GM23338 (cell line): ENCODE data around the gene DAAM1. TPM values are rescaled to one million over a fixed set of nuclear protein-coding genes. Genes with fewer than 3 reads are reported as not detected.

ENCODE experiments used
- ATAC-seq: fragments of 200-7000 bp; cut with Tn5 transposase; 3 replicates; pipeline ENCODE4 v1.9.1; 2020
- DNase-seq: peaks from one replicate; pipeline ENCODE4 v3.0.0-alpha.2; 2015; ENCODE audit warnings: low spot score
- H2AFZ ChIP-seq: fragments of 200-600 bp; sonication (generic); 2 replicates; pipeline ENCODE4 v1.8.0; 2016; ENCODE audit warnings: antibody characterized with exemption, mild to moderate bottlenecking, moderate library complexity
- H3F3A ChIP-seq: fragments of 200-600 bp; sonication (generic); replicated peaks from 2 replicates; pipeline ENCODE4 v1.8.0; 2017; ENCODE audit warnings: antibody characterized with exemption, mixed run types, low read depth
- H3K27ac ChIP-seq: fragments of 200-600 bp; sonication (generic); 2 replicates; pipeline ENCODE4 v1.6.1; 2016; ENCODE audit warnings: low read depth
- H3K27me3 ChIP-seq: fragments of 200-600 bp; sonication (generic); 2 replicates; pipeline ENCODE4 v1.8.0; 2016; ENCODE audit warnings: mild to moderate bottlenecking, mixed run types, moderate library complexity; ENCODE audit not compliant: insufficient read depth
- H3K36me3 ChIP-seq: fragments of 200-600 bp; sonication (generic); 2 replicates; pipeline ENCODE4 v1.8.0; 2016; ENCODE audit warnings: mild to moderate bottlenecking; ENCODE audit not compliant: insufficient read depth
- H3K4me1 ChIP-seq: fragments of 200-600 bp; sonication (generic); 2 replicates; pipeline ENCODE4 v1.8.0; 2016; ENCODE audit warnings: mild to moderate bottlenecking, moderate library complexity; ENCODE audit not compliant: insufficient read depth
- H3K4me2 ChIP-seq: fragments of 200-600 bp; sonication (generic); 2 replicates; pipeline ENCODE4 v1.7.1; 2017; ENCODE audit warnings: mixed run types
- H3K4me3 ChIP-seq: fragments of 200-600 bp; sonication (generic); 2 replicates; pipeline ENCODE4 v1.6.1; 2016; ENCODE audit warnings: mixed run types
- H3K79me2 ChIP-seq: fragments of 200-600 bp; sonication (generic); replicated peaks from 2 replicates; pipeline ENCODE4 v1.8.0; 2017; ENCODE audit warnings: mild to moderate bottlenecking; ENCODE audit not compliant: insufficient read depth
- H3K9me2 ChIP-seq: fragments of 200-600 bp; sonication (generic); 2 replicates; pipeline ENCODE4 v1.8.0; 2017; ENCODE audit not compliant: insufficient read depth
- H4K20me1 ChIP-seq: fragments of 200-600 bp; sonication (generic); replicated peaks from 2 replicates; pipeline ENCODE4 v1.8.0; 2017; ENCODE audit warnings: mild to moderate bottlenecking; ENCODE audit not compliant: insufficient read depth
- H3K27ac Mint-ChIP-seq: 2 replicates; pipeline ENCODE4 v1.8.0; 2020; ENCODE audit warnings: inconsistent platforms, mild to moderate bottlenecking, moderate library complexity, mixed read lengths
- H3K27me3 Mint-ChIP-seq: 3 replicates; pipeline ENCODE4 v1.8.0; 2022; ENCODE audit warnings: low read depth, mild to moderate bottlenecking, moderate library complexity, mixed read lengths, inconsistent platforms; ENCODE audit not compliant: insufficient read depth, poor library complexity
- H3K36me3 Mint-ChIP-seq: 3 replicates; pipeline ENCODE4 v1.8.0; 2021; ENCODE audit warnings: low read depth, mild to moderate bottlenecking, inconsistent platforms, moderate library complexity, mixed read lengths
- H3K4me1 Mint-ChIP-seq: 3 replicates; pipeline ENCODE4 v1.8.0; 2020; ENCODE audit warnings: mild to moderate bottlenecking, inconsistent platforms, mixed read lengths
- H3K4me3 Mint-ChIP-seq: 3 replicates; pipeline ENCODE4 v1.8.0; 2021; ENCODE audit warnings: moderate library complexity, mild to moderate bottlenecking, inconsistent platforms, mixed read lengths
- H3K9me3 Mint-ChIP-seq: 3 replicates; pipeline ENCODE4 v1.8.0; 2020; ENCODE audit warnings: moderate library complexity, mild to moderate bottlenecking, inconsistent platforms, mixed read lengths
- CREB1 ChIP-seq: fragments of 250-450 bp; sonication (Bioruptor Pico); IDR thresholded peaks from 2 replicates; pipeline ENCODE4 v1.5.0; 2020; ENCODE audit warnings: low read depth, mild to moderate bottlenecking, moderate library complexity
- CTCF ChIP-seq, 2 experiments: fragments of 200-600 bp in 1 of 2; sonication (generic) in 1 of 2; conservative IDR thresholded peaks; 2 replicates each; pipeline versions ENCODE4 v1.5.1 to v1.6.1; 2016 to 2017; ENCODE audit warnings: antibody characterized with exemption in 2 of 2, low read depth in 2 of 2, mild to moderate bottlenecking in 2 of 2, moderate library complexity in 1 of 2
- ETS1 ChIP-seq: IDR thresholded peaks from 2 replicates; pipeline ENCODE4 v1.6.1; 2016; ENCODE audit warnings: antibody characterized with exemption
- EZH2 ChIP-seq: fragments of 200-600 bp; sonication (generic); IDR thresholded peaks from one replicate; pipeline ENCODE4 v1.8.0; 2017; ENCODE audit warnings: antibody characterized with exemption, mild to moderate bottlenecking, low read depth; ENCODE audit not compliant: unreplicated experiment
- EZH2phosphoT487 ChIP-seq: fragments of 200-600 bp; sonication (generic); IDR thresholded peaks from one replicate; pipeline ENCODE4 v1.8.1; 2018; ENCODE audit warnings: antibody characterized with exemption; ENCODE audit not compliant: unreplicated experiment
- JUNB ChIP-seq: IDR thresholded peaks from one replicate; pipeline ENCODE4 v1.6.1; 2016; ENCODE audit warnings: antibody characterized with exemption; ENCODE audit not compliant: unreplicated experiment
- NANOG ChIP-seq: IDR thresholded peaks from 2 replicates; pipeline ENCODE4 v1.6.1; 2016; ENCODE audit warnings: antibody characterized with exemption, borderline replicate concordance
- POLR2AphosphoS5 ChIP-seq: IDR thresholded peaks from 2 replicates; pipeline ENCODE4 v1.6.1; 2016; ENCODE audit warnings: antibody characterized with exemption, low read depth
- REST ChIP-seq: IDR thresholded peaks from one replicate; pipeline ENCODE4 v1.6.1; 2018; ENCODE audit warnings: antibody characterized with exemption; ENCODE audit not compliant: unreplicated experiment
- STAT1 ChIP-seq: IDR thresholded peaks from one replicate; pipeline ENCODE4 v1.6.1; 2016; ENCODE audit warnings: antibody characterized with exemption; ENCODE audit not compliant: unreplicated experiment
- ZNF114 ChIP-seq: fragments of 250-450 bp; sonication (Bioruptor Pico); IDR thresholded peaks from 2 replicates; pipeline ENCODE4 v1.5.0; 2020; ENCODE audit warnings: mild to moderate bottlenecking, moderate library complexity
- ZNF331 ChIP-seq: fragments of 250-450 bp; sonication (Bioruptor Pico); IDR thresholded peaks from 2 replicates; pipeline ENCODE4 v1.5.0; 2020; ENCODE audit warnings: low read depth, mild to moderate bottlenecking, moderate library complexity
- ZNF462 ChIP-seq: fragments of 250-450 bp; sonication (Bioruptor Pico); IDR thresholded peaks from 2 replicates; pipeline ENCODE4 v1.5.0; 2020; ENCODE audit warnings: mild to moderate bottlenecking, moderate library complexity
- polyA plus RNA-seq: library from polyadenylated mRNA; unstranded; fragments of >200 nt; fragmentation: Nextera tagmentation; extraction: Ambion mirVana; gene quantifications from 2 replicates; pipeline ENCODE4 v1.2.1, GENCODE V29; 2016
- total RNA-seq: library from RNA; depleted of rRNA; stranded (reverse); fragments of >200 nt; shearing (Covaris generic); gene quantifications from 2 replicates; pipeline ENCODE4 v1.2.3, GENCODE V29; 2014

The DAAM1 gene
- total and polyA plus RNA-seq, 2 experiments from 2014 or later = 36.3 to 42.1 TPM

- Histone ChIP-seq H3K4me2 (no peak overlapping the region), H3F3A (no peaks in the 10 kb centered on the region), H3K9me2 (no peaks in the 10 kb centered on the region), H4K20me1 (no peaks in the 10 kb centered on the region), H2AFZ (no peak overlapping the region), H3K4me3 (no peak overlapping the region), H3K27ac (no peak overlapping the region), H3K27me3 (no peaks in the 10 kb centered on the region), H3K4me1 (peaks cover 8% of the 10 kb centered on the region), H3K36me3 (no peaks in the 10 kb centered on the region), H3K79me2 (no peaks in the 10 kb centered on the region)
- H3K9me3 Mint-ChIP-seq = no peaks in the 10 kb centered on the region
- H3K4me3 Mint-ChIP-seq = no peak overlapping the region
- no peaks in the 10 kb centered on the region for H3K27me3 Mint-ChIP-seq
- no peak for DNase-seq
- peaks cover 13% of the 10 kb centered on the region; the same call in 2 of the 3 replicates for H3K4me1 Mint-ChIP-seq
- 0 out of 3 replicates have a peak, but pooled peaks cover 3% of the 10 kb centered on the region for H3K36me3 Mint-ChIP-seq
- TF ChIP-seq EZH2 = no peak
- TF ChIP-seq REST = no peak
- TF ChIP-seq STAT1 = no peak
- no peak for TF ChIP-seq JUNB
- no peak for TF ChIP-seq POLR2AphosphoS5
- TF ChIP-seq EZH2phosphoT487 = no peak
- TF ChIP-seq NANOG = no peak
- no peak for TF ChIP-seq CREB1 (CRISPR knock-in tag)
- TF ChIP-seq ETS1 = no peak
- TF ChIP-seq CTCF (conservative IDR thresholded peaks at IDR 0.05; ENCODE audit: low read depth in 2 of 2) = no peak
- no peak for TF ChIP-seq ZNF114 (CRISPR knock-in tag)
- no peak for TF ChIP-seq ZNF462
- no peak for TF ChIP-seq ZNF331 (CRISPR knock-in tag)
- no peak for ATAC-seq
- H3K27ac Mint-ChIP-seq = no peak overlapping the region
Observed at GRCh38 chr14:59362513-59362912, 174.0 kb downstream of the DAAM1 start.
